GM19397 (cell line): ENCODE data around the gene CCDC178.

Source experiments
- ATAC-seq: cut with Tn5 transposase; IDR thresholded peaks from one replicate; pipeline ENCODE4 v1.9.1; 2021; ENCODE audit warnings: mild to moderate bottlenecking, moderate library complexity; ENCODE audit not compliant: unreplicated experiment

CCDC178 gene

DNA sequence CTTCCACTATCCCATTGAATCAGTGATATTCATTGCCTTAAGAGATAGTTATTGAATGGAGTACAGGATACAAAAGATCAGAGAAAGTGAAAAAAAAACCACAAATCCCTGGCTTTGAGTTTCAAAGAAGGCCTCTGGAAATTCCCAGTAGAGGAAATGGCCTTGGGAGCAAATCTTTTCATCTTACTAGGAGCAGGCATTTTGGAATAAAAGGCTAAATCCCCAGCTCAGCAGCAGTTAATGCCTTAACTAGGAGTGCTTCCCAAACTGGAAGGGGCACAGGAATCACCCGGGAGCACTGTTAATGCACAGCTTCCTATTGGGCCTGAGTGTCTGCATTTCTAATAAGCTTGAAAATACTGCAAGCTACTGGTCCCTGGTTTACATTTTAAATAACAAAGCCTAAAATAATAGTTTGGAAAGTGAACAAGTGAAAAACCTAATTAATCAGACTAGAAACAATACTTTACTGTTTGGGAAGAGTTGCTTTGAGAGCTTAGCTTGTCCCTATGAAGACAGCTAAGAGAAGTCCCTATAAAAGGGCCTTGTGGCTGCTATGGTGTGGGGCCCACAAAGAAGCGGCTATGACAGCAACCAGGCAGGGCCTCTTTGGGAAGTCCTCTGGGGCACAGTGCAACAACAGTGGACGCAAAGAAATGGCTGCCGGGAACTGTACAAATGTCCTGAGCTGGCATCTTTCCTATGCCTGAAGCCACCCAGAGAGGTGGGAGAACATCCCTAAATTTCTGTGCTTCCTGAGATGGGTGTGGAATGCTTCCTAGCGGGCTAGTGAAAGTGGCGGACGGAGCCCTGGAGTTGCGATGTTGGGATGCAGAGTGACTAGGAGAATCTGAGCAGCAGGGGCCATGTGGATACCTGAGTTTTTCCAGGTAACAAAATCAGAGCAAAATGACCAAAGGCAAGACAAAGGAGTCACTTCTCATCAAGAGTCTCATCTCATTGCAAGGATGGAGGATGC, 550.6 kb downstream of the CCDC178 start:
- ATAC-seq, result no peak

DNA sequence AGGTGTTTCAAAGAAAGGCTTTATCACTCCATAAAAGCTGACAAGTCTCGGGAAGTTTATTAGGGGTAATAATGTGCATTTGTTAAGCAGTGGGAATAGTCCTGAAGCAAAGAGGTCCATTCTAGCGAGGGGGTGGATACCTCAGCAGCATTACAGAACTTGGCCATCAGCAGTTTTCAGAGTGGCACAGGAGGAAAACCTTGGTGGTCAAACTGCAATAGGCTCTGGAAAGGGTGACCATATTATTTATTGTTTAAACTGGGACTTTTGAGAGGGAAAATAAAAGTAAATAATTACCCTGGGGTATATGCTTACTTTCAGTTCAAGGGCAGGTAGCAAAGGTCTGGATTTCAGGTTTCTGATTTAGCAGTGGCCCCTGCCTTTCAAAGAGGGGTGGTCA, 552.2 kb downstream of the CCDC178 start:
- ATAC-seq, result no peak
